ENCODE results near the gene ATF1.
"Not testable (repeated sequence)": the region's sequence is repeated elsewhere in the genome, so short reads cannot be mapped to it uniquely, and the experiment has no call there.

ATF1 gene

GRCh38 chr12:50868881-50869280 lies 105.0 kb downstream of the ATF1 start:
- DNase-seq, result not testable (repeated sequence)

Data from activated gamma-delta T cell treated with Interleukin-2 at 50 U/mL for 16 hours (primary cell).